ENCODE data around the gene MFSD2B.

MFSD2B gene

DNA sequence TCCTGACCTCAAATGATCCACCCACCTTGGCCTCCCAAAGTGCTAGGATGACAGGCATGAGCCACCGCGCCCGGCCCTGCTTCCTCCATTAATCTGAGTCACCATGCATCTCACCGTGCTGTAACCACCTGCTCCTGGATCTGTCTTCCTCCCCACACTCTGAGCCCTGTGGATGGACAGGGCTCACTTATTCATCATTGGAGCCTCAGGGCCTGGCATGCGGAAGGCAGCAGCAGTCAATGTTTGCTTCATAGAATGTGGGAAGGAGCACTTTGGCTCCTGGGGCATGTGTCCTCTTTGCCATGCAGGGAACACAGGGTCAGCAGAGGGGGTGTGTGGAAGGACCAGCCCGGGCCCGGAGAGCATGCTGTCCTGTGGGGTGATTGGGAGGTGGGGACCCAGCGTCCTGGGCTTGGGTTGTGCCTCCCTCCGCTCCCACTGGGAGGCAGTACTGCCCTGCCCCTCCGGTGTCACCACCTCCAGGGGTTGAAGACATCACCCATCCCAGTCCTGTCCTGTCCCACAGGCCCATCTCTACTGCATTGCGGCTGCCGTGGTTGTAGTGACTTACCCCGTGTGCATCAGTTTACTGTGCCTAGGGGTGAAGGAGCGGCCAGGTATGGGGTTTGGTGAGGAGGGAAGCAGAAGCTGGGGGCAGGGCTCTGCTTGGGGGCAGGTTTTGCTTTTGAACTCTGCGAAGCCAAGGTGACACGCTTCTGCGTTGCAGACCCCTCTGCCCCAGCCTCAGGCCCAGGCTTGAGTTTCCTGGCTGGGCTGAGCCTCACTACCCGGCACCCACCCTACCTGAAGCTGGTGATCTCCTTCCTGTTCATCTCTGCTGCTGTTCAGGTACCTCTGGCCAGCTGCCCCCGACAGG, 11.5 kb downstream of the MFSD2B start:
- no peaks in the 10 kb centered on the region for H3F3A ChIP-seq (ENCODE audit: low read depth)
- H3K9ac ChIP-seq (ENCODE audit: low read depth, low read length, poor library complexity, severe bottlenecking), result no peak overlapping the region
- H3K9me3 ChIP-seq (ENCODE audit: insufficient read depth, low read depth, low read length), result no peaks in the 10 kb centered on the region
- no peaks in the 10 kb centered on the region for H4K20me1 ChIP-seq (ENCODE audit: insufficient read depth, low read length, poor library complexity, severe bottlenecking)
- no peak overlapping the region for H2AFZ ChIP-seq (ENCODE audit: low read length)
- H3K9me2 ChIP-seq (replicated peaks; ENCODE audit: low read depth, low read length), result no peaks in the 10 kb centered on the region
- H3K36me3 ChIP-seq (ENCODE audit: insufficient read depth, low read length), result peaks cover 8% of the 10 kb centered on the region; the same call in 1 of the 2 replicates
- no peaks in the 10 kb centered on the region for H3K27me3 ChIP-seq (ENCODE audit: insufficient read depth, low read length, poor library complexity, severe bottlenecking)
- no peaks in the 10 kb centered on the region for H3K79me2 ChIP-seq (ENCODE audit: insufficient read depth, low read length)
- H3K4me2 ChIP-seq (ENCODE audit: low read depth, low read length, poor library complexity, severe bottlenecking), result no peak overlapping the region
- TF ChIP-seq, protein P1, sequence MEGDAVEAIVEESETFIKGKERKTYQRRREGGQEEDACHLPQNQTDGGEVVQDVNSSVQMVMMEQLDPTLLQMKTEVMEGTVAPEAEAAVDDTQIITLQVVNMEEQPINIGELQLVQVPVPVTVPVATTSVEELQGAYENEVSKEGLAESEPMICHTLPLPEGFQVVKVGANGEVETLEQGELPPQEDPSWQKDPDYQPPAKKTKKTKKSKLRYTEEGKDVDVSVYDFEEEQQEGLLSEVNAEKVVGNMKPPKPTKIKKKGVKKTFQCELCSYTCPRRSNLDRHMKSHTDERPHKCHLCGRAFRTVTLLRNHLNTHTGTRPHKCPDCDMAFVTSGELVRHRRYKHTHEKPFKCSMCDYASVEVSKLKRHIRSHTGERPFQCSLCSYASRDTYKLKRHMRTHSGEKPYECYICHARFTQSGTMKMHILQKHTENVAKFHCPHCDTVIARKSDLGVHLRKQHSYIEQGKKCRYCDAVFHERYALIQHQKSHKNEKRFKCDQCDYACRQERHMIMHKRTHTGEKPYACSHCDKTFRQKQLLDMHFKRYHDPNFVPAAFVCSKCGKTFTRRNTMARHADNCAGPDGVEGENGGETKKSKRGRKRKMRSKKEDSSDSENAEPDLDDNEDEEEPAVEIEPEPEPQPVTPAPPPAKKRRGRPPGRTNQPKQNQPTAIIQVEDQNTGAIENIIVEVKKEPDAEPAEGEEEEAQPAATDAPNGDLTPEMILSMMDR (conservative IDR thresholded peaks at IDR 0.05; ENCODE audit: low read length), result peak; percentile 48
- TF ChIP-seq EZH2phosphoT487 (IDR thresholded peaks at IDR 0.05; ENCODE audit: borderline replicate concordance), result no peak
- H3K4me3 ChIP-seq (ENCODE audit: low read length, poor library complexity, severe bottlenecking), result no peak overlapping the region
- no peaks in the 10 kb centered on the region for H3K4me1 ChIP-seq (ENCODE audit: insufficient read depth, low read length, poor library complexity, severe bottlenecking)

DNA sequence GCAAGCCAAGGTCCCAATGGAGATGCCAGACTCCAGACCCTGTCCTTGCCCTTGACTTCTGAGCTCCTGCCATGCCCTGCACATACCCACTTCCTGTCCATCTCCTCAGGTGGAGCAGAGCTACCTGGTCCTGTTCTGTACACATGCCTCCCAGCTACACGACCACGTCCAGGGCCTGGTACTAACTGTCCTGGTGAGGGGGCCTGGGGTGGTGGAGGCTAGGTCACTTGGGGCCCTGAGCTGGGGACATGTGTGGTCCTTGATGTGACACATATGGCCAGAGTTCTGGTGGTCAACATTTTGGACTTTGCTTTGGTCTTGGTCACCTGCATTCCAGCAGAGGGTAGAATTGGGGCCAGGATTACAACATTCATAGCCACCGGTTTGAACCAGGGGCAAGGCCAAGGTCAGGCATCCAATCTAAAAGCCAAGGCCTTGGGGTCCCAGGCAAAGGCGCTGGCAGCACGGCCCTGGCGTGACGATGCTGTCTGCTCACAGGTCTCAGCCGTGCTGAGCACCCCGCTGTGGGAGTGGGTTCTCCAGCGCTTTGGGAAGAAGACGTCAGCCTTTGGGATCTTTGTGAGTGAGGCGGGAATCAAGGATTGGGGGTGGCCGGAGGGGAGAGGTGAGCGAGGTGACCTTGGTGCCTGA, 12.6 kb downstream of the MFSD2B start:
- Histone ChIP-seq H3K4me1 (ENCODE audit: insufficient read depth, low read length, poor library complexity, severe bottlenecking) (no peaks in the 10 kb centered on the region), H3K9ac (ENCODE audit: low read depth, low read length, poor library complexity, severe bottlenecking) (no peak overlapping the region), H3K36me3 (ENCODE audit: insufficient read depth, low read length) (peaks cover 13% of the 10 kb centered on the region; the same call in 1 of the 2 replicates), H3K4me3 (ENCODE audit: low read length, poor library complexity, severe bottlenecking) (no peak overlapping the region), H3K27me3 (ENCODE audit: insufficient read depth, low read length, poor library complexity, severe bottlenecking) (no peaks in the 10 kb centered on the region), H3F3A (ENCODE audit: low read depth) (no peaks in the 10 kb centered on the region), H3K9me3 (ENCODE audit: insufficient read depth, low read depth, low read length) (no peaks in the 10 kb centered on the region), H3K79me2 (ENCODE audit: insufficient read depth, low read length) (no peaks in the 10 kb centered on the region), H3K4me2 (ENCODE audit: low read depth, low read length, poor library complexity, severe bottlenecking) (no peak overlapping the region), H4K20me1 (ENCODE audit: insufficient read depth, low read length, poor library complexity, severe bottlenecking) (no peaks in the 10 kb centered on the region), H3K9me2 (replicated peaks; ENCODE audit: low read depth, low read length) (no peaks in the 10 kb centered on the region), H2AFZ (ENCODE audit: low read length) (no peak overlapping the region)
- TF ChIP-seq EZH2phosphoT487 (IDR thresholded peaks at IDR 0.05; ENCODE audit: borderline replicate concordance), result no peak
- TF ChIP-seq, protein P1 (conservative IDR thresholded peaks at IDR 0.05; ENCODE audit: low read length), result no peak

DNA sequence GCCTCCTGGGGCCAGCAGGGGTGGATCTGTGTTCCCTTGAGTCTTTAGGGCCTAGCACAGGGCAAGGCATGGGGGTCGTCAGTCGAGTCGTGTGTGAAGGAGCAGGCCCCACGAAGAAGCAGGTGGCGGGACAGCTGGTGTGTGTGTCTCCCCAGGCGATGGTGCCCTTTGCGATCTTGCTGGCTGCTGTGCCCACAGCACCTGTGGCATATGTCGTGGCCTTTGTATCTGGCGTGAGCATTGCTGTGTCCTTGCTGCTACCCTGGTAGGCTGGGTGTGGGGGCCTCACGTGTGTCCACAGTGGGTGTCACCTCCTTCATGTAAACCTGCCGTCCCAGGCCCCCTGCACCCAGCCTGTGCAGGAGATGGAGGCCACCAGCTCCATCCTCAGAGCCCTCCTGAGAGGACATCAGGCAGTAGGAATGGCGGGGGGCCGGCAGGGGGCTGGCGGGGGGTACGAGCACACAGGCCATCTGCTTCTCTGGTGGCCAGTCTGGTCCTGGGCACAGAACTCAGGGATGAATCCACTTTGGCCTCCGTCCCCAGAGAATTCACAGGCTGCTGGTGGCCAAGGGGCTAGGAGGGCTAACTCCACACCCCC, 13.2 kb downstream of the MFSD2B start:
- H3K4me2 ChIP-seq (ENCODE audit: low read depth, low read length, poor library complexity, severe bottlenecking), result no peak overlapping the region

More for the DNA sequence above, 13.2 kb downstream of the MFSD2B start:
- H3K9me3 ChIP-seq (ENCODE audit: insufficient read depth, low read depth, low read length), result no peaks in the 10 kb centered on the region
- no peaks in the 10 kb centered on the region for H3K79me2 ChIP-seq (ENCODE audit: insufficient read depth, low read length)
- H4K20me1 ChIP-seq (ENCODE audit: insufficient read depth, low read length, poor library complexity, severe bottlenecking), result no peaks in the 10 kb centered on the region
- no peak overlapping the region for H3K9ac ChIP-seq (ENCODE audit: low read depth, low read length, poor library complexity, severe bottlenecking)
- no peaks in the 10 kb centered on the region for H3F3A ChIP-seq (ENCODE audit: low read depth)
- H3K4me3 ChIP-seq (ENCODE audit: low read length, poor library complexity, severe bottlenecking), result no peak overlapping the region
- H3K9me2 ChIP-seq (replicated peaks; ENCODE audit: low read depth, low read length), result no peaks in the 10 kb centered on the region
- H2AFZ ChIP-seq (ENCODE audit: low read length), result no peak overlapping the region
- no peaks in the 10 kb centered on the region for H3K27me3 ChIP-seq (ENCODE audit: insufficient read depth, low read length, poor library complexity, severe bottlenecking)
- no peak for TF ChIP-seq EZH2phosphoT487 (IDR thresholded peaks at IDR 0.05; ENCODE audit: borderline replicate concordance)
- TF ChIP-seq, protein P1 (conservative IDR thresholded peaks at IDR 0.05; ENCODE audit: low read length), result no peak
- peaks cover 13% of the 10 kb centered on the region; the same call in 1 of the 2 replicates for H3K36me3 ChIP-seq (ENCODE audit: insufficient read depth, low read length)
- H3K4me1 ChIP-seq (ENCODE audit: insufficient read depth, low read length, poor library complexity, severe bottlenecking), result no peaks in the 10 kb centered on the region
